Neural progenitor cell (in vitro differentiated cells): ENCODE data around the gene CCSER1. TPM values are rescaled to one million over a fixed set of nuclear protein-coding genes. Genes with fewer than 3 reads are reported as not detected.

Experiments
- DNase-seq: peaks from one replicate; pipeline ENCODE4 v3.0.0-alpha.2; 2016; ENCODE audit warnings: low spot score
- H2AFZ ChIP-seq: fragments of 200-600 bp; sonication (generic); replicated peaks from 2 replicates; pipeline ENCODE4 v1.6.1; 2016; ENCODE audit warnings: antibody characterized with exemption
- H3F3A ChIP-seq: fragments of 200-600 bp; sonication (generic); 2 replicates; pipeline ENCODE4 v1.6.1; 2016; ENCODE audit warnings: antibody characterized with exemption, low read depth
- H3K27ac ChIP-seq: fragments of 200-600 bp; sonication (generic); 2 replicates; pipeline ENCODE4 v1.5.1; 2016; ENCODE audit warnings: mild to moderate bottlenecking
- H3K27me3 ChIP-seq: fragments of 200-600 bp; sonication (generic); 2 replicates; pipeline ENCODE4 v1.6.1; 2016; ENCODE audit warnings: mild to moderate bottlenecking, moderate library complexity
- H3K36me3 ChIP-seq: fragments of 200-600 bp; sonication (generic); 2 replicates; pipeline ENCODE4 v1.5.1; 2016
- H3K4me1 ChIP-seq: fragments of 200-600 bp; sonication (generic); 2 replicates; pipeline ENCODE4 v1.6.1; 2016; ENCODE audit warnings: mixed run types
- H3K4me2 ChIP-seq: fragments of 200-600 bp; sonication (generic); 2 replicates; pipeline ENCODE4 v1.6.1; 2016
- H3K4me3 ChIP-seq: fragments of 200-600 bp; sonication (generic); 2 replicates; pipeline ENCODE4 v1.5.1; 2016
- H3K79me2 ChIP-seq: fragments of 200-600 bp; sonication (generic); 2 replicates; pipeline ENCODE4 v1.6.1; 2016; ENCODE audit warnings: low read depth
- H3K9ac ChIP-seq: fragments of 200-600 bp; sonication (generic); 2 replicates; pipeline ENCODE4 v1.6.1; 2016
- H3K9me3 ChIP-seq: fragments of 200-600 bp; sonication (generic); 2 replicates; pipeline ENCODE4 v1.5.1; 2016; ENCODE audit warnings: low read depth
- H4K20me1 ChIP-seq: fragments of 200-600 bp; sonication (generic); 2 replicates; pipeline ENCODE4 v1.6.1; 2016; ENCODE audit warnings: low read depth
- H3K27ac Mint-ChIP-seq: 3 replicates; pipeline ENCODE4 v1.8.0; 2021; ENCODE audit warnings: mixed read lengths
- H3K27me3 Mint-ChIP-seq: 2 replicates; pipeline ENCODE4 v1.8.0; 2022; ENCODE audit warnings: low read depth, mild to moderate bottlenecking, inconsistent platforms, moderate library complexity, mixed read lengths; ENCODE audit not compliant: insufficient read depth
- H3K36me3 Mint-ChIP-seq: 3 replicates; pipeline ENCODE4 v1.8.0; 2021; ENCODE audit warnings: mixed read lengths
- H3K4me1 Mint-ChIP-seq: 3 replicates; pipeline ENCODE4 v1.8.0; 2021; ENCODE audit warnings: mixed read lengths
- H3K4me3 Mint-ChIP-seq: 3 replicates; pipeline ENCODE4 v1.8.0; 2021; ENCODE audit warnings: mild to moderate bottlenecking, moderate library complexity, mixed read lengths
- H3K9me3 Mint-ChIP-seq: 3 replicates; pipeline ENCODE4 v1.8.0; 2020; ENCODE audit warnings: mixed read lengths
- CTCF ChIP-seq: fragments of 200-600 bp; sonication (generic); IDR thresholded peaks from 2 replicates; pipeline ENCODE4 v1.5.1; 2017; ENCODE audit warnings: antibody characterized with exemption, mild to moderate bottlenecking
- EZH2 ChIP-seq: fragments of 200-600 bp; sonication (generic); IDR thresholded peaks from 2 replicates; pipeline ENCODE4 v1.6.1; 2017; ENCODE audit warnings: antibody characterized with exemption, mild to moderate bottlenecking, moderate library complexity
- EZH2phosphoT487 ChIP-seq: fragments of 200-600 bp; sonication (generic); IDR thresholded peaks from 2 replicates; pipeline ENCODE4 v1.6.1; 2017; ENCODE audit warnings: antibody characterized with exemption
- total RNA-seq: library from RNA; depleted of rRNA; stranded (reverse); fragments of >200 nt; gene quantifications from 2 replicates; pipeline ENCODE4 v1.2.3, GENCODE V29; 2015; ENCODE audit warnings: low replicate concordance

The CCSER1 gene
- total RNA-seq, 1 donor from 2014 or later: 0.77 TPM

- Mint-ChIP-seq H3K27ac (no peak overlapping the region), H3K4me3 (no peak overlapping the region), H3K4me1 (no peaks in the 10 kb centered on the region), H3K36me3 (no peaks in the 10 kb centered on the region), H3K9me3 (no peaks in the 10 kb centered on the region), H3K27me3 (peaks cover 5% of the 10 kb centered on the region)
- DNase-seq: no peak
- no peak overlapping the region for H3K4me2 ChIP-seq
- no peak overlapping the region for H3K9ac ChIP-seq
- H4K20me1 ChIP-seq: no peaks in the 10 kb centered on the region
- H3K4me1 ChIP-seq: no peaks in the 10 kb centered on the region
- no peak overlapping the region for H3K27ac ChIP-seq
- H3K4me3 ChIP-seq: no peak overlapping the region
- no peaks in the 10 kb centered on the region for H3K36me3 ChIP-seq
- TF ChIP-seq CTCF (no peak), EZH2phosphoT487 (no peak), EZH2 (no peak)
- H3K27me3 ChIP-seq: no peaks in the 10 kb centered on the region
- no peaks in the 10 kb centered on the region for H3F3A ChIP-seq
- H3K79me2 ChIP-seq: no peaks in the 10 kb centered on the region
- no peak overlapping the region for H2AFZ ChIP-seq
- no peaks in the 10 kb centered on the region for H3K9me3 ChIP-seq
These were observed 329.7 kb downstream of the CCSER1 start for GRCh38 chr4:90456891-90457290.

DNA sequence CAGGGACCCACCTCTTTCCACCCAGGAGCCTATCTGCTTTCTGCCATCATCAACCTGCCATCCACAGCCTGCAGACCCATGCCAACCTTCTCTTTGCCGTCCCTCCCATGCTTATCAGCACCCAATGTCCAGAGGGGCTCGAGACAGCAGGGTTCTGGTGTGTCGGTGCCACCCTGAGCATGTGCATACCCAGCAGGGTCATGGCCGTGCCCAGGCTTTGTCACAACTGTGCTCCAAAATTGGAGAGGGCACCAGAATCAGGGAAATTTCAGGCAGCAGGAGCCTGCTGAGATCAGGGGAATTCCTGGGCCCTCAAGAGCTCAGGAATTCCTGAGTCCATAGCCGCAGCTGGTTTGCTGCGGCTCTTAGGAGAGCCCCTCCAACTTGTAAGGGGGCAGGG lies 330.6 kb downstream of the CCSER1 start:
- Histone ChIP-seq H3K9ac (no peak overlapping the region), H3K4me3 (no peak overlapping the region), H2AFZ (no peak overlapping the region), H3K27ac (no peak overlapping the region), H3K36me3 (no peaks in the 10 kb centered on the region), H3K79me2 (no peaks in the 10 kb centered on the region), H3K9me3 (no peaks in the 10 kb centered on the region), H3K27me3 (no peaks in the 10 kb centered on the region), H3K4me2 (no peak overlapping the region), H4K20me1 (no peaks in the 10 kb centered on the region), H3F3A (no peaks in the 10 kb centered on the region), H3K4me1 (no peaks in the 10 kb centered on the region)
- no peak overlapping the region for H3K4me3 Mint-ChIP-seq
- no peak for TF ChIP-seq CTCF
- no peak for TF ChIP-seq EZH2phosphoT487
- no peak for TF ChIP-seq EZH2
- H3K27ac Mint-ChIP-seq: no peak overlapping the region
- DNase-seq: no peak
- no peaks in the 10 kb centered on the region for H3K36me3 Mint-ChIP-seq
- H3K9me3 Mint-ChIP-seq: no peaks in the 10 kb centered on the region
- H3K27me3 Mint-ChIP-seq: peaks cover 5% of the 10 kb centered on the region
- H3K4me1 Mint-ChIP-seq: no peaks in the 10 kb centered on the region

DNA sequence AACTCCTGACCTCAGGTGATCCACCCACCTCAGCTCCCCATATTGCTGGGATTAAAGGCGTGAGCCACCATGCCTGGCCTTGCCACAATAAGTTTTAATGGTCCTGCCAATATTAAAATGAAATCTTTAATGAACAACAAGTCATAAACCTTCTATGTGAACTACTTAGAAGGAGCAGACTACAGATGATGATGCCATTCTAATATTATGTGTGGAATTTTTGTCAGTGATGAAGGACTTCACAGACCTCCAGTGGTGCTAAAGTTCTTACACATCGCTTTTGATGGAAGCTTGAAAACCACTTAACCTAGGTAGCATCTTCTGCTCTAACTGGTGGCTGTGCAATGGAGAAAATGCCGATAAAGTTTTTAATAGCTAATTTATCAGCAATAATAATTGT lies 331.4 kb downstream of the CCSER1 start:
- H3K4me1 Mint-ChIP-seq: no peaks in the 10 kb centered on the region
- Histone ChIP-seq H3K4me3 (no peak overlapping the region), H3K4me1 (no peaks in the 10 kb centered on the region), H2AFZ (no peak overlapping the region), H3K4me2 (no peak overlapping the region), H3F3A (no peaks in the 10 kb centered on the region), H3K27me3 (no peaks in the 10 kb centered on the region), H3K79me2 (no peaks in the 10 kb centered on the region), H3K9me3 (no peaks in the 10 kb centered on the region), H3K36me3 (no peaks in the 10 kb centered on the region), H4K20me1 (no peaks in the 10 kb centered on the region), H3K27ac (no peak overlapping the region), H3K9ac (no peak overlapping the region)
- no peaks in the 10 kb centered on the region for H3K36me3 Mint-ChIP-seq
- TF ChIP-seq CTCF (no peak), EZH2 (no peak), EZH2phosphoT487 (no peak)
- no peak for DNase-seq
- H3K9me3 Mint-ChIP-seq: no peaks in the 10 kb centered on the region
- no peak overlapping the region for H3K27ac Mint-ChIP-seq
- peaks cover 5% of the 10 kb centered on the region for H3K27me3 Mint-ChIP-seq
- no peak overlapping the region for H3K4me3 Mint-ChIP-seq

DNA sequence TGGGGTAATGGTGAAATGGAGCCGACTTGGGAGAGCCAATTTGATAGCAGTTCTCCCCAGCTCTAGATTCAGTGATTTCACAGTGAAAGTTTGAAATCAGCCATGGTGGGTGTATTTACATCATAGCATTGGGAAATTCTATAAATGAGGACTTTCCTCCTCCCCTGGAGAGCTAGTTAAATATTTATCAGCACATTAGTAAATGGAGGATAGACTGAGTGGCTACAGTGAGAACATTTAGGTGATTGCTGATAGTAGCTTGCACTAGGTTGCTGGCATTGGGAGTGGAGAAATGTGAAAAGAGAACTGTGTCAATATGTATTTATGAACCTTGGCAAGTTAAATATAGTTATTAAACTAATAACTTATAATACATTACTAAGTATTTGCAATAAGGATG lies 347.3 kb downstream of the CCSER1 start:
- Mint-ChIP-seq H3K4me3 (no peak overlapping the region), H3K9me3 (no peaks in the 10 kb centered on the region), H3K27me3 (peaks cover 2% of the 10 kb centered on the region), H3K27ac (no peak overlapping the region), H3K4me1 (no peaks in the 10 kb centered on the region), H3K36me3 (no peaks in the 10 kb centered on the region)
- H3K9ac ChIP-seq: no peak overlapping the region
- no peaks in the 10 kb centered on the region for H3K27me3 ChIP-seq
- H3K4me1 ChIP-seq: no peaks in the 10 kb centered on the region
- H3K4me2 ChIP-seq: no peak overlapping the region
- H3K9me3 ChIP-seq: no peaks in the 10 kb centered on the region
- no peak for DNase-seq
- H3K79me2 ChIP-seq: no peaks in the 10 kb centered on the region
- H3K36me3 ChIP-seq: no peaks in the 10 kb centered on the region
- no peaks in the 10 kb centered on the region for H3F3A ChIP-seq
- no peaks in the 10 kb centered on the region for H4K20me1 ChIP-seq
- H2AFZ ChIP-seq: no peak overlapping the region
- H3K4me3 ChIP-seq: no peak overlapping the region
- no peak overlapping the region for H3K27ac ChIP-seq
- TF ChIP-seq EZH2: no peak
- no peak for TF ChIP-seq CTCF
- no peak for TF ChIP-seq EZH2phosphoT487
